ENCODE results near the gene EGLN1. TPM values are rescaled to one million over a fixed set of nuclear protein-coding genes. Genes with fewer than 3 reads are reported as not detected.

Gene EGLN1
- total RNA-seq, 2 experiments from 2014 or later: 22.3 to 30.1 TPM

DNA sequence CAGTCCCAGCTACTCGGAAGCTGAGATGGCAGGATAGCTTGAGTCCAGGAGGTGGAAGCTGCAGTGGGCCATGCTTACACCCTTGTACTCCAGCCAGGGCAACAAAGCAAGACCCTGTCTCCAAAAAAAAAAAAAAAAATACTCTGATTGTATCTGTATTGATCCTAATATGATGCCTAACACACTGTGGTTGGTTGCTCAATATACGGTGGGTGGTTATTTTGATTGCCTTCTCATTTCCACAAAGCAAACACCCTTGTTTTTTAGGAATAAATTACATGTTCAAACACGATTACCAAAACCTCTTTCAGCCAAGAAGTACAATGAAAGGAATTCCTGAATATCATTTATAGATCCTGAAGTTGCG, 3.4 kb downstream of the EGLN1 start:
- CTCF ChIA-PET: interaction anchor here (0.7 to 1.6 kb wide), 3 partner anchors 56 to 71 kb away, joined by 3 read pairs; no protein-coding TSS in a partner anchor
- Mint-ChIP-seq H3K4me1 (peaks cover 58% of the 10 kb centered on the region), H3K27ac (no peak overlapping the region), H3K36me3 (peaks cover 42% of the 10 kb centered on the region), H3K9me3 (ENCODE audit: low read depth) (no peaks in the 10 kb centered on the region), H3K4me3 (peak overlapping the region; percentile 88), H3K27me3 (peaks cover 5% of the 10 kb centered on the region)
- ATAC-seq (no peak), DNase-seq (no peak)

DNA sequence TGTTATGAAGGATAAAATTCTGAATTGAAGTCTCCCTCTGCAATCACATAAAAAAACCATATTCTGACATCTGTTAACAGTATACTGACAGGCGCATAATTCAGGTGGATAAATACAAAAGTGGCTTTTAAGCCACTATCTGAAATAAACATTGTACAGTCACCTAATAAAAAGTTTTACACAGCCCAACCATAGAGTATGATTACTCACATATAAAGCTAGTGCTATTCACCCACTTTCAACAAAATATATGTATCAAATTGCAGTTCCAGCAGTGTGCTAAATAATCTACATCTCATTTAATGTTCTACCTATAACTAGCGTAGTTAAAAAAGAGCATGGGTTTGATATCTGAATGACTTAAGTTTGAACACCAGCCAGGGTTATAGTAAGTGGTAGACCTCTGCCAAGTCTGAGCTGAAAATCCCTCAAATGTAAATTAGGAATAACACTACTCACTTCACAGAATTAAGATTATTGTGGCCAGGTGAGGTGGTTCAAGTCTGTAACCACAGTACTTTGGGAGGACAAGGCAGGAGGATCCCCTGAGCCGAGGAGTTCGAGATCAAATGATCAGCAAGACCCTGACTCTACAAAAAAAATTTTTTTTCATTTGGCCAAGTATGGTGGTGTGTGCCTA, 3.9 kb downstream of the EGLN1 start:
- H3K4me3 Mint-ChIP-seq: peak overlapping the region; percentile 88
- no peaks in the 10 kb centered on the region for H3K9me3 Mint-ChIP-seq (ENCODE audit: low read depth)
- peaks cover 47% of the 10 kb centered on the region for H3K36me3 Mint-ChIP-seq
- peak overlapping the region; percentile 48 for H3K27ac Mint-ChIP-seq
- peaks cover 3% of the 10 kb centered on the region for H3K27me3 Mint-ChIP-seq
- ATAC-seq: no peak
- DNase-seq: no peak
- CTCF ChIA-PET: interaction anchor here (1.0 to 1.6 kb wide), 2 partner anchors 55 to 58 kb away, joined by 3 read pairs; no protein-coding TSS in a partner anchor
- peaks cover 63% of the 10 kb centered on the region for H3K4me1 Mint-ChIP-seq

DNA sequence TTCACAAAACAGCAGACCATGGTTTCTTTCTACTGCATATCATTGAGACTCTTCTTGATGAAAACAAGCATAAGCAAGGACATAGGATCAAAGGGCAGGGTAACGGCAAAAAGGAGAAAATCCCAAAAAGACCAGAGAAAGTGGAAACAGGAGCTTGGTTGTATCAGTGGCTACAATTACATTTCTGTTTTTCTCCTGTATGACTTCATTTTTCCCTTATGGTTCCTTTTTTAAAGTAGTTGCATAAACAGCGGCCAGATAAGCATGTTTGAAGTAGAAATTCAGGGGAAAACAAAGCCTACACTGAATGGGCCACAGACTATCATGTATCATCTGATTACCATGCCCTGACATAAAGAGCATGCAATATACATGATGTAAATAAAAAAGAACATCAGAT, 4.6 kb downstream of the EGLN1 start:
- H3K27me3 Mint-ChIP-seq: no peaks in the 10 kb centered on the region
- H3K4me1 Mint-ChIP-seq: peaks cover 65% of the 10 kb centered on the region
- H3K36me3 Mint-ChIP-seq: peaks cover 52% of the 10 kb centered on the region
- CTCF ChIA-PET: interaction anchor here (1.6 kb wide), 1 partner anchor 57 kb away, joined by 3 read pairs; no protein-coding TSS in a partner anchor
- ATAC-seq (no peak), DNase-seq (no peak)
- peak overlapping the region; percentile 88 for H3K4me3 Mint-ChIP-seq
- H3K9me3 Mint-ChIP-seq (ENCODE audit: low read depth): no peaks in the 10 kb centered on the region
- peak overlapping the region; percentile 9 for H3K27ac Mint-ChIP-seq

DNA sequence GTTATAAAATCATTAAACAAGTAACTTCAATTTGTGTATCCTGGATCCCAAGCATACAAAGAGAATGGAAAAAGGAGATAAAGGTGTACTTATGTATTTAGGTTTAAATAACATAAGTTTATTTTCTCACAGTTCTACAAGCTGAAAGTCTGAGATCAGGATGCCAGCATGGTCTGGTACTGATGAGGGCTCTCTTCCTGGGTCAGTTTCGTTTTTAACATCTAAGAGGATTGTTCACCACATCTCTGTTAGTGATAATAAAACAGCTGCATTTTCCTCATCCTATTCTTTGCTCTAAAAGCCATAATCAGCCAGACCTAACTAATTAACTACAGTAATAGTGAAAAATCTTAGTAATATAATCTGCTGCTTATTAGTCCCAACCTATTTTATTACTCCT, 5.2 kb downstream of the EGLN1 start:
- Mint-ChIP-seq H3K36me3 (peaks cover 58% of the 10 kb centered on the region), H3K27me3 (no peaks in the 10 kb centered on the region), H3K9me3 (ENCODE audit: low read depth) (no peaks in the 10 kb centered on the region), H3K27ac (no peak overlapping the region), H3K4me1 (peaks cover 70% of the 10 kb centered on the region), H3K4me3 (peak overlapping the region; percentile 88)
- DNase-seq (no peak), ATAC-seq (no peak)
- CTCF ChIA-PET: no interaction called here

DNA sequence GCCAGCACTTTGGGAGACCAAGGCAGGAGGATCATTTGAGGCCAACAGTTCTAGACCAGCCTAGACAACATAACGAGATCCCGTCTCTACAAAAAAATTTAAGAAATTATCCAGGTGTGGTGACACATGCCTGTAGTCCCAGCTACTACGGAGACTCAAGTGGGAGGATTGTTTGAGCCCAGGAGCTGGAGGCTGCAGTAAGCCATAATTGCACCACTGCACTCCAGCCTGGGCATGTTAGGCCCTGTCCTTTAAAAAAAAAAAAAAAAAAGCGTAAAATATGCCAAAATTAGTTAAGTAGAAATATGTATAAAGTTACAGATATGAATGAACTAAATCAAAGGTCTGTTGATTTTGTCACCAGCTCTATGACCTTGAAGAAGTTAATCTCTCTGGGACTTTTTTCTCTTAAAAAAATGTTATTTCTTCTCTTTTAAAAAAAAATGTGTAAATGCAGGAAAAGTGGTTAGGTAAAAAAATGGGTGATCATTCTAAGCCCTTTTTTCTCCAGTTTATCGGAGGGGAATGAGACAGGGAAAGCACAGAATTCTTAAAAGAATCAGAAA, 7.0 kb downstream of the EGLN1 start:
- DNase-seq (no peak), ATAC-seq (no peak)
- Mint-ChIP-seq H3K27me3 (no peaks in the 10 kb centered on the region), H3K27ac (no peak overlapping the region), H3K9me3 (ENCODE audit: low read depth) (no peaks in the 10 kb centered on the region), H3K4me3 (no peak overlapping the region), H3K36me3 (peaks cover 56% of the 10 kb centered on the region), H3K4me1 (peaks cover 74% of the 10 kb centered on the region)
- CTCF ChIA-PET: interaction anchor here (0.7 kb wide), 1 partner anchor 14 kb away, joined by 4 read pairs; no protein-coding TSS in a partner anchor

DNA sequence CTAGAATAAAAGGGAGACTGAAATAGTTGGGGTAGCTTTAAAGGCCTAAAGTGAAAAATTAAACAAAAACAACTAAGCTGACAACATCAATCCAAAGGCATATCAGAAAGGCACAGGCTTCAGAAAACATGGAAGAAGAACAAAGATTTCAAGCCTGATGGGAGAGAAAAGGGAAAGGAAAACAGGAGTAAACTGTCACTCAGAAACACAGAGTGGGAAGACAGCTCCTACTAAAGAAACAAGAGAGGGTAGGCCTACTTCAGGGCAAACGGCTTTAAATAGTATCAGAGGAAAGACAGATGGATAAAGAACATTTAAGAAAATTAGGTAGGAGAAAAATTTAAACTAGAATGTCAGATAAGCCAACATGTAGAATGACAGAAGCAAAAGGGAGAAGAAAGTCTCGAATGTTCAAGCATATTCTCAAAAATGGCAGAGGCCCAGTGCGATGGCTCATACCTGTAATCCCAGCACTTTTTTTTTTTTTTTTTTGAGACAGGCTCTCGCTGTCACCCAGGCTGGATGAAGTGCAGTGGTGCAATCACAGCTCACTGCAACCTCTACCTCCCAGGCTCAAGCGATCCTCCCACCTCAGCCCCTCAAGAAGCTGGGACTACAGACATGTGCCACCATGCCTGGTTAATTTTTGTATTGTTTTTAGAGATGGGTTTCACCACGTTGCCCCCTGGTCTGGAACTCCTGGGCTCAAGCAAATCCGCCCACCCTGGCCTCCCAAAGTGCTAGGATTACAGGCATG, 7.6 kb downstream of the EGLN1 start:
- Mint-ChIP-seq H3K27ac (no peak overlapping the region), H3K27me3 (no peaks in the 10 kb centered on the region), H3K9me3 (ENCODE audit: low read depth) (no peaks in the 10 kb centered on the region), H3K36me3 (peaks cover 51% of the 10 kb centered on the region), H3K4me1 (peaks cover 67% of the 10 kb centered on the region), H3K4me3 (no peak overlapping the region)
- no peak for ATAC-seq
- CTCF ChIA-PET: interaction anchor here (1.8 kb wide), 1 partner anchor 192 kb away, joined by 4 read pairs; no protein-coding TSS in a partner anchor
- no peak for DNase-seq

DNA sequence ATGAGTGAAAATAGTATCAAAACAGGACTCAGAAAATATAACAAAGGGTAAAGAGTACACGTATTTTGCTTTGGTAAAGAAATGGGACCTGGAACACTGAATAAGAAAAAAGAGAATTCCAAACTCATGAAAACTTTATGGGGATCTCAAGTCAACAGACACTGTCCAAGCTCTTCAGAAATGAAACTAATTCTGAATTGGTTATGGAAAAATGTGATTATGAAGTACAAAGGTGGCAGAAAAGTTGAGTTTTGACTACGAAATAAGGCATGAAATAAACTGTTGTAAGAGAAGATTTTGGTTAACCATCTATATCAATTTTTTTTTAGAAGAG, 8.4 kb downstream of the EGLN1 start:
- H3K27ac Mint-ChIP-seq: no peak overlapping the region
- H3K4me3 Mint-ChIP-seq: no peak overlapping the region
- ATAC-seq (no peak), DNase-seq (no peak)
- no peaks in the 10 kb centered on the region for H3K9me3 Mint-ChIP-seq (ENCODE audit: low read depth)
- CTCF ChIA-PET: interaction anchor here (1.8 kb wide), 1 partner anchor 192 kb away, joined by 4 read pairs; no protein-coding TSS in a partner anchor
- H3K36me3 Mint-ChIP-seq: peaks cover 47% of the 10 kb centered on the region
- peaks cover 60% of the 10 kb centered on the region for H3K4me1 Mint-ChIP-seq
- no peaks in the 10 kb centered on the region for H3K27me3 Mint-ChIP-seq

DNA sequence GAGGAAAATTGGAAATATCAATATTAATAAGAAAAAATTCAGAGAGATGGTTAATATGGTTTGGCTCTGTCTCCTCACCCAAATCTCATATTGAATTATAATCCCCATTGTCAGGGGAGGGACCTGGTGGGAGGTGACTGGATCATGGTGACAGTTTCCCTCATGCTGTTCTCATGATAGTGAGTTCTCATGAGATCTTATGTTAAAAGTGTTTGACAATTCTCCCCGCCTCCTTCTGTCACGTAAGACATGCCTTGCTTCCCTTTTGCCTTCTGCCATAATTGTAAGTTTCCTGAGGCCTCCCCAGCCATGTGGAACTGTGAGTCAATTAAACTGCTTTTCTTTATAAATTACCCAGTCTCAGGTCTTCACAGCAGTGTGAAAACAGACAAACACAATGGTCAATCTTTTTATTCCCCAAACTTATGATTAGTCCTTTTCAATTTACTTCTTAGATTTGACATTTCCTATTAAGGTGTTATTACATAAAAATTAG, 11.0 kb downstream of the EGLN1 start:
- CTCF ChIA-PET: interaction anchor here (0.7 to 1.2 kb wide), 3 partner anchors 23 to 74 kb away, joined by 3 to 4 read pairs (median 3); no protein-coding TSS in a partner anchor
- no peak for DNase-seq
- no peak overlapping the region for H3K27ac Mint-ChIP-seq
- peaks cover 34% of the 10 kb centered on the region for H3K36me3 Mint-ChIP-seq
- ATAC-seq: no peak
- peaks cover 38% of the 10 kb centered on the region for H3K4me1 Mint-ChIP-seq
- no peak overlapping the region for H3K4me3 Mint-ChIP-seq
- no peaks in the 10 kb centered on the region for H3K9me3 Mint-ChIP-seq (ENCODE audit: low read depth)
- no peaks in the 10 kb centered on the region for H3K27me3 Mint-ChIP-seq

DNA sequence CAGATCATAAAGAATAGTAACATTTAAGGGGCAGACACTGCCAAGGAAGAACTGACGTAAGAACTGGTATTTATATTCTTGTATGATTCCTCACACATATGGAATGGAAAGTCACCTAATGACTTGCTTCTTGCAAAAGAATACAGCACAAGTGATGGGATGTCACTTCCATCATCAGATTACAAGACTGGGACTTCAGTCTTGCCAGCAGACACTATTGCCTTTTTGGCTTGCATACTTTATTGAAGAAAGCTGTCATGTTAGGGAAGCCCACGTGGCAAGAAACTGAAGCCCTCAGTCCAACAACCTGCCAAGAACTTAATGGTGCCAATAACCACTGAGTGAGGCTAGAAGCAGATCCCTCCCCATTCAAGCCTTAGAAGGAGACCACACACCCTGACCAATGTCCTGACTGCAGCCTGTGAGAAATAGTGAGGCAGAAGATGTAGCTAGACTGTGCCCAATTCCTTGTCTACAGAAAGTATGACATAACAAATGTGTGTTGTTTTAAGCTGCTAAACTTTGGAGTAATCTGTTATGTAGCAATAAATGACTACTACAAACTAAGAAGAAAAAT, 12.0 kb downstream of the EGLN1 start:
- Mint-ChIP-seq H3K36me3 (peaks cover 34% of the 10 kb centered on the region), H3K4me3 (no peak overlapping the region), H3K27me3 (no peaks in the 10 kb centered on the region), H3K4me1 (peaks cover 36% of the 10 kb centered on the region), H3K9me3 (ENCODE audit: low read depth) (no peaks in the 10 kb centered on the region), H3K27ac (no peak overlapping the region)
- ATAC-seq (no peak), DNase-seq (no peak)
- CTCF ChIA-PET: interaction anchor here (0.9 to 1.2 kb wide), 3 partner anchors 20 to 73 kb away, joined by 3 read pairs; no protein-coding TSS in a partner anchor

DNA sequence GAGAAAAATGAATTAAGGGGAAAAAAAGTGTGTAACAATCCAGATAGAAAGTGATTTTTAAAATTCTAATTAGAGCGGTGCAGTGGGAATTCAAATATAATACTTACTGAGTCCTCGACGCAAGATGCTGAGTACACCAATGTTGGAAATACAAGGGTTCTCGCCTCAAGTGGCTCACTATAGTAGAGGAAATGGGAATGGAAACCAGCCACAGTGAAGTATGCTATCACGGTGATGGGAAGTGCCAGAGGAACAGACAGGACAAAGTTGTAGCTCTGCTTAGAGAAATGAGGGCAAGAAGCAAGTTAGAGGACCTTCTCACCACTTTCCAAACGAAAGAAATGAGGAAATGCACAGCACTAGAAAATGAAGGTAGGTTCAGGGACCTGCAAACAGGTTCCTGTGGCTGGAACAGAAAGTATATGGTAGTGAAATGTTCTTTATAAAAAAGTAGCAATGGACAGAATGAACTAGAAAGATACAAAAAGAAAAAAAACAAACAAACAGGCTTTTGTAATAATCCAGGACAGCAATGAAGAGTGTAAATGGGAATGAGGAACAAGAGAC, 13.5 kb downstream of the EGLN1 start:
- peaks cover 24% of the 10 kb centered on the region for H3K4me1 Mint-ChIP-seq
- no peaks in the 10 kb centered on the region for H3K9me3 Mint-ChIP-seq (ENCODE audit: low read depth)

DNA sequence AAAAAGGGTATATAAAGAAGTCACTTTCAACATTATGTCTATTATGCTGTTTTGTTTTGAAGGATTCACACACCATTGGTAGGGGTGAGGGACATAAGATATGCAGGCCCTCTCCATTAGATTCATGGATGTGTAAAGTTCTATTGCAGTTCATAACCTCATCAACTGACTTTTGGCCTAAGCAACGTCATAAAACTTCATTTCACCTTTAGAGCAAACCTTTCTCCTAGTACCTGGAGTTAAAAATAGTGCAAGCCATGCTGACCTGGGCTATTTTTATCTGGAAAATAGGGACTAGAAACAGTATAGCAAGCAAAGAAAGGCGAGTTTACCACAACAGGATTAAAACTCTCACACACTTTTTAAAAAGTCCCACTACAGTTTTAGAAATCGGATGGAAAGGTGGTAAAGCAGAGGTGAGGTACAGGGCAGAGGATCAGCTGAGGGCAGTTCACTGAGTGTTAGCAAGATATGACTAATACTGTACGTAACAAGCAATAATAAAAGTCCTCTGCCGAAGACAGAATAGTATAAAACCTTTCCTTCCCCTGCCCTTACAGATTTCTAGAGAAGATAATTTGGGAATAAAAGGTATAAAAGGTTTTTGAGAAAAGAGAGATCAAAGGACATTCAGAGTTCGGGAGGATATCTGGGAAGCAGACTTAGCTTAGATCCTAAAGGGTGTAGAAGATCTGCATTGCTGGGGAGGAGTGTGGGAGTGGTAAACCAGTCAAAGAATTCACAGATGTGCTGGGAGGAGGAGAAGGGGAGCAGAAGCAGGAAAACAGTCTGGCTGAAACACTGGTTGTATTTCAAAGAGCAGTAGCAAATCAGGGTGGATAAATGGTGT, 14.3 kb downstream of the EGLN1 start:
- CTCF ChIA-PET: no interaction called here
- no peak overlapping the region for H3K4me3 Mint-ChIP-seq
- DNase-seq (no peak), ATAC-seq (peak; percentile 45)
- no peaks in the 10 kb centered on the region for H3K9me3 Mint-ChIP-seq (ENCODE audit: low read depth)
- H3K36me3 Mint-ChIP-seq: peaks cover 21% of the 10 kb centered on the region
- no peak overlapping the region for H3K27ac Mint-ChIP-seq
- peaks cover 16% of the 10 kb centered on the region for H3K4me1 Mint-ChIP-seq
- no peaks in the 10 kb centered on the region for H3K27me3 Mint-ChIP-seq

More for the DNA sequence above, 13.5 kb downstream of the EGLN1 start:
- CTCF ChIA-PET: no interaction called here
- no peak overlapping the region for H3K4me3 Mint-ChIP-seq
- no peak for DNase-seq
- H3K27me3 Mint-ChIP-seq: no peaks in the 10 kb centered on the region
- peaks cover 28% of the 10 kb centered on the region for H3K36me3 Mint-ChIP-seq
- ATAC-seq: no peak
- no peak overlapping the region for H3K27ac Mint-ChIP-seq

DNA sequence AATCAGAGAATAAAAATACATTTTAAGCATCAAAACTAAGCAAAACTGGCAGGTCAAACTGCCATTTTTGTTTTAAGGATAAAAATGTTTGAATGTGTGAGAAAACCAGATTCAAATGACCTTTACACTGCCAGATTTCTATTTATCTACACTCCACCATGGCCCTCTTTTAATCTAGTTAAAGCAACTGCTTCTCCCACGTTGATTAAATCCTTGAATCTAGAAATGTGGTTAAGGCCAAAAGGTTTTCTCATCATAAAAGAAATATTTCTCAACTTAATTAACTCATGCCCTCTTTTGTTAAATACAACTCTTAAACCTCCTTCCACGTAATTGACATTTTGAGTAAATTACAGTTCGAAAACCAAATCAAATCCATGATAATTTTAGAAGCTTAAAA, 15.0 kb downstream of the EGLN1 start:
- Mint-ChIP-seq H3K9me3 (ENCODE audit: low read depth) (no peaks in the 10 kb centered on the region), H3K4me3 (no peak overlapping the region), H3K36me3 (peaks cover 17% of the 10 kb centered on the region), H3K27ac (no peak overlapping the region), H3K27me3 (no peaks in the 10 kb centered on the region), H3K4me1 (peaks cover 8% of the 10 kb centered on the region)
- DNase-seq (no peak), ATAC-seq (no peak)
- CTCF ChIA-PET: no interaction called here

Data from activated CD8-positive, alpha-beta memory T cell treated with anti-CD3 and anti-CD28 coated beads, Interleukin-2, amount 10 ng/mL, durations not matched to agents 7 days and 5 days (primary cell).